NCI-H1694 (cell line): ENCODE results near the gene DHX35.

ENCODE experiments used
- DNase-seq: peaks from one replicate; lab custom pipeline; 2025; lab: John Stamatoyannopoulos, UW

The DHX35 gene

GRCh38 chr20:39059036-39059435 lies 96.9 kb downstream of the DHX35 start:
- no peak for DNase-seq

GRCh38 chr20:39066471-39067242 lies 104.5 kb downstream of the DHX35 start:
- no peak for DNase-seq

GRCh38 chr20:39067526-39068216 lies 105.5 kb downstream of the DHX35 start:
- DNase-seq, result no peak

- DNase-seq, result no peak
Measured at GRCh38 chr20:39069976-39070375, 107.8 kb downstream of the DHX35 start.

- no peak for DNase-seq
Measured at GRCh38 chr20:39070484-39071231, 108.5 kb downstream of the DHX35 start.

GRCh38 chr20:39072132-39072531 lies 110.0 kb downstream of the DHX35 start:
- no peak for DNase-seq

GRCh38 chr20:39072653-39073052 lies 110.5 kb downstream of the DHX35 start:
- no peak for DNase-seq

- DNase-seq, result no peak
Measured at GRCh38 chr20:39075731-39076130, 113.6 kb downstream of the DHX35 start.

- no peak for DNase-seq
Measured at GRCh38 chr20:39076958-39077357, 114.8 kb downstream of the DHX35 start.

GRCh38 chr20:39080326-39080725 lies 118.2 kb downstream of the DHX35 start:
- no peak for DNase-seq

GRCh38 chr20:39081255-39081654 lies 119.1 kb downstream of the DHX35 start:
- DNase-seq, result peak; percentile 82

GRCh38 chr20:39082622-39083398 lies 120.7 kb downstream of the DHX35 start:
- DNase-seq, result no peak

- no peak for DNase-seq
Measured at GRCh38 chr20:39083761-39084160, 121.6 kb downstream of the DHX35 start.

GRCh38 chr20:39089029-39089428 lies 126.9 kb downstream of the DHX35 start:
- DNase-seq, result no peak
